Activated T-cell treated with anti-CD3 and anti-CD28 coated beads, Interleukin-2, amount 50 U/mL, for 1 hour (primary cell): Measurements from ENCODE around the gene C2CD4A.
A peak's percentile ranks its signal among the peaks of the same experiment; 100 is the strongest.
"Not testable (repeated sequence)": the region's sequence is repeated elsewhere in the genome, so short reads cannot be mapped to it uniquely, and the experiment has no call there.

ENCODE experiments used
- DNase-seq: peaks from one replicate; pipeline ENCODE4 v3.0.0-alpha.2; 2020

Gene C2CD4A, protein sequence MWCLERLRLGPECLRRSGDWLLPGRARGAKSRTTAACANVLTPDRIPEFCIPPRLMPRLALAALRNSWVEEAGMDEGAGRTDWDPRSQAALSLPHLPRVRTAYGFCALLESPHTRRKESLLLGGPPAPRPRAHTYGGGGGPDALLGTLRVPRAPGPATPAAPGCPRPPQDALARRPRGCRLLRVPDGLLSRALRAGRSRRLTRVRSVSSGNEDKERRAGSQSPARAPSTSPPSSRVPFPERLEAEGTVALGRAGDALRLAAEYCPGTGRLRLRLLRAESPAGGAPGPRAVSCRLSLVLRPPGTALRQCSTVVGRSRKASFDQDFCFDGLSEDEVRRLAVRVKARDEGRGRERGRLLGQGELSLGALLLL

GRCh38 chr15:62066663-62067447 is at the start of gene C2CD4A:
Gene C2CD4A (plus strand): TSS chr15:62066977. CDS start chr15:62067614, 637 bp downstream.
- DNase-seq: peak; percentile 69

DNA sequence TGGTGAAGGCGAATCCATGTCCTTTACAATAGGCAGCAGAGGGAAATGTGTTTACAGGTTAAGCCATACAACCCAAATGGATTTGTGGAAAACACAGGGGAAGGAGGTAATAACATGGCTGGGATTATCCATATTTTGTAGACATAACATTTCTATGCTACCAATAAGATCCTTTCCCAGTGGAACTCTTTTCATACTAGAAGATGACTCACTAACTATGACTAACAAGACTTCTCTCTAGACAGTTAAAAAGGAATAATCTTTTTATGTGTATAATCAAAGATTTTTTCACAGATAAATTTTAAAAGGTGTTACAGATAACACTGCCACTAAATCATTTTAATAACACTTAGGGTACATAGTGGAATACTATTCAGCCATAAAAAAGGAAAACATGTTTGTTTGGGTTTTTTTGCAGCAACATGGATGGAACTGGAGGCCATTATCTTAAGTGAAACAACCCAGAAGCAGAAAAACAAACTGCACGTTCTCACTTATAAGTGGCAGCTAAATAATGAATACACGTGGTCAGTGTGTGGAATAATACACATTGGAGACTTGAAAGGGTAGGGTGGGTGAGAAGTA is 46.1 kb upstream of the C2CD4A start:
- DNase-seq: no peak

DNA sequence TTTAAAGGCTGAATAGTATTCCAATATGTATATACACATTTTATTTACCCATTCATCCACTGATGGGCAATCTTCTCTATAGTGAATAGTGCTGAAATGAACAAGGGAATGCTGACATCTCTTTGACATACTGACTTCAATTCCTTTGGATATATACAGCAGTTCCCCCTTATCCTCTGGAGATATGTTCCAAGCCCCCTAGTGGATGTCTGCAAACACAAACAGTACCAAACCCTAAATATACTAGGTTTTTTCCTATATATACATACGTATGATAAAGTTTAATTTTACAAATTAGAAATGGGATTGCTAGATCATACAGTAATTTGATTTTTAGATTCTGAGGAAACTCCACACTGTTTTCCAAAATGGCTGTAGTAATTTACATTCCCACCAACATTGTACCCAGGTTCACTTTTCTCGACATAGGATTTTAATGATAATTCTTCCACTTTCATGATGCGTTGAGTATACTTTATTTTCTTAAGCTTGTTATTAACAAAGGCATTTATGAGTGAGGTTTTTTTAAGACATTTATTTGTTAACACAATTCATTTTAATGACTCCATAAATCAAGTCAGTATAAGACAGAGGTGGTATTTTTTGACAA is 44.7 kb upstream of the C2CD4A start:
- no peak for DNase-seq

DNA sequence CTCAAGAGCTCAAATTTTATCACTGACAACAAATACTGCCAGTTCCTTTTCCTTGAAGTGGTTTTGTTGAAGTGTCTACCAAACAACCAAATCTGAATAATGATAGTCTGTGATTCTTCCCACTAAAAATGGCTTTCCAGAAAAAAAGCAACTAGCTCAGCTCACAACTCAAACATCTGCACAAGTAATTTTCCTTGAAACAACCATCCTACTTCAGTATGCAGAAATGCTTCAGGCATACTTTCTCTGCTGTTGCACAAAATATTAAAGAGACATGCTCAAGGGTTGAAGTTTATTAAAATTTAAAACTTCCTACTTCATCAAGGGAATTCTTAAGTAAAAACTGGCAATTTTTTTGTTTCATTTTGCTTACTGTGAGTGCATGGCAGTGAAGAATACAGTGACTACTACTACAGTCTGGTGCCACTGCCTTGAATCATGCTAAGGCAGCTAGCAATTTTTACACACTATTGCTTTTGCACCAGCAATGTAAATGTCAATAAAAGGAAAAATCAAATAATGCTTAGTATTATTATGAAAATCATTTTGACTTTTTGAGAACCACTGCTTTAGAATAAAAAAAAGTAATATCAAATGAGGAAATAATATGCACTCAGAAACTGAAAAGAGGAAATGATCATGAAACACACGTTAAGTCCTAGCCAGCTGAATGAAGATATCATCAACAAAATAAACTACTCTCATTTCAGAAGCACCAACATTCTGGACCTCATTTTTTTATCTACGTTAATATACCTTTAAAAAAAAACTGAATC is 40.1 kb upstream of the C2CD4A start:
- no peak for DNase-seq

DNA sequence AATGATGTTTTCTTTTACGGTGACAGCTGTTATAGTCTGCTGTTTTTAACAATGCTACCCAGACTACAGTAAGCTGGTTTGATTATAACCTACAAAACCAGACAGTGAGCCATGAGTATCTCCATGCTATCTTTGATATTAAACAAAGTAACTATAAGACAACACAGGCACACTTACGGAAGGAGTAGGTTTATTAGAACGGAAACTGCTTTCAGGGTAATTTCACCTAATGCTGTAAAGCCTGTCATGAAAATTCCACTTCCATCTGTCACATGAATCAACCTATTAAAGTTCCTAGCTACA is 39.6 kb upstream of the C2CD4A start:
- no peak for DNase-seq

- DNase-seq: no peak
These were observed 38.9 kb upstream of the C2CD4A start for GRCh38 chr15:62027916-62028315.

DNA sequence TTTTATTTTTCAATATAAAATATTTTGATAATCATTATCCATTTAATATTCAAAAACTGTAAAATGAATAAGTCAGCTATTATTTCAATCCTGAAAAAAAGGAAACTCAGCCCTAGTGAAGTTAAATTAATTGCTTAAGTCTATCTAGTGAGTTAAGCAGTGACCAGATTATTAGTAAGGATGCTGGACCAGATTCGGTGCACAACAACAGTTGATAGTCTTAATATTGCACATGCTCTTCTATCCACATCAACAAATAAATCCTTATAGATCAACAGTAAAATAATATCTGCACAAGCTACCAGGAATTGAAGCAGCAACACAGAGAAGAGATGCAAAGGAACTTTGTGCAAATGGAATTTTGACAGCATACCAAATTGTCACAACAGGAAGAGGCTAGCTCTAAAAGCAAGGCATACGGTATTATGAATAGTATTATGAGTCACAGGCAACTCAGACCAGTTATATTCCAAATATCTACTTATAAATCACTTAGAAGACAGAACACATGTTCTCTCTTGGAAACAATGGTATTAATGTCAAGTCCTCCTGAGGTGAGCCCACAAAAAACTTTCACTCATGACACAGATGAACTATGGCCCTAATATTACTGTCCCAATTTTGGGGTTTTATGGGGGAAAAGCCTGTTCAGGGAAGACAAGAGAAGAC is 31.4 kb upstream of the C2CD4A start:
- DNase-seq: no peak

- DNase-seq: no peak
These were observed 20.6 kb upstream of the C2CD4A start for GRCh38 chr15:62046078-62046743.

- no peak for DNase-seq
These were observed 19.4 kb upstream of the C2CD4A start for GRCh38 chr15:62047282-62047827.

DNA sequence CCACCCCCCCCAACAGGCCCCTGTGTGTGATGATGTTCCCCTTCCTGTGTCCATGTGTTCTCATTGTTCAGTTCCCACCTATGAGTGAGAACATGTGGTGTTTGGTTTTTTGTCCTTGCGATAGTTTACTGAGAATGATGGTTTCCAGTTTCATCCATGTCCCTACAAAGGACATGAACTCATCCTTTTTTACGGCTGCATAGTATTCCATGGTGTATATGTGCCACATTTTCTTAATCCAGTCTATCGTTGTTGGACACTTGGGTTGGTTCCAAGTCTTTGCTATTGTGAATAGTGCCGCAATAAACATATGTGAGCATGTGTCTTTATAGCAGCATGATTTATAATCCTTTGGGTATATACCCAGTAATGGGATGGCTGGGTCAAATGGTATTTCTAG is 18.5 kb upstream of the C2CD4A start:
- not testable (repeated sequence) for DNase-seq

DNA sequence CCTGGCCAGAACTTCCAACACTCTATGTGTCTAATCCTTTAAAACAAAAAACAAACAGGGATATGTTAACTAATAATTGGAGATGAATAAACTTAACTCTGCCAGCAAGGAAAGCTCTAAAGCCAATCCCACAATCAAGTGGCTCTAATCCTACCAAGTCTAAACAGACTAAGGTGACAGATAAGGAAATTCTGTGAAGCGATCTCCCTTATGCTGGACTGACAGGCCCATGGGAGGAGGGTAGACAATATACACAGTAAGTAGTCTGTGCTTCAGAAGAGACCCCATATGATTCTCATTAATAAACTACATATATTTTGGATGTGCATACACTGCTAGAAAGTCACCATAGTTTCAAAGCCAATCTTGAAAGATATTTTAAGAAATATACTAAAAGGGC is 16.7 kb upstream of the C2CD4A start:
- DNase-seq: no peak

GRCh38 chr15:62051166-62051565 is 15.6 kb upstream of the C2CD4A start:
- DNase-seq: no peak

- no peak for DNase-seq
These were observed 14.1 kb upstream of the C2CD4A start for GRCh38 chr15:62052713-62053112.

DNA sequence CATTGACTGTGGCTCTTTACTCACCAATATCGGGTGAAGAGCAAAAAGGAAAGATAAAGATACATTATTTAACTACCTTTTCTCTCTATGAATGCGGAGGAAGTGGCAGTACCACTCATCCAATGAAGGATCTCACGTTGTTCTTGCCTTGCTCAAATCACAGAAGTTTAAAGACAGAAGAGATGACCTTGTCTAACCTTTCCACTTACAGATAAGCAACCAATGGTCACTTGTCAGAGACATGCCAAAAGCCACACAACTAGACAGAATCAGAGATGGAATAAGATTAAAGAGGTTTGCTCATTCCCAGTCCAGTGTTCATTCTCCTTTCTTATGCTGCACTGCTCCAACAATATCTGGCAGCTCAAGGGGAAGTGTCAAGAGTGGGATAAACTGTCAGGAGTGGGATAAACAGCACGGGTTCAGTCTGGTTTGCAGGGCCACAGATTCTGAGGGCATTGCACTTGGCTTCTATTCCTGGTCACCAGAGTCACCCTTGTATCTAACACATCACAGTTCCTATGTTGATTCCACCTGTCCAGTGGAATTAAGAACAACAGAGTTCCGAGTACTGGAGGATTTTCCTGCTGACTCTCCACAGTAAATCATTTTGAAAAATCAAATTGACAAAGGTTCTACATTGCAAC is 13.2 kb upstream of the C2CD4A start:
- DNase-seq: no peak

- DNase-seq: no peak
These were observed 11.8 kb upstream of the C2CD4A start for GRCh38 chr15:62054979-62055378.

DNA sequence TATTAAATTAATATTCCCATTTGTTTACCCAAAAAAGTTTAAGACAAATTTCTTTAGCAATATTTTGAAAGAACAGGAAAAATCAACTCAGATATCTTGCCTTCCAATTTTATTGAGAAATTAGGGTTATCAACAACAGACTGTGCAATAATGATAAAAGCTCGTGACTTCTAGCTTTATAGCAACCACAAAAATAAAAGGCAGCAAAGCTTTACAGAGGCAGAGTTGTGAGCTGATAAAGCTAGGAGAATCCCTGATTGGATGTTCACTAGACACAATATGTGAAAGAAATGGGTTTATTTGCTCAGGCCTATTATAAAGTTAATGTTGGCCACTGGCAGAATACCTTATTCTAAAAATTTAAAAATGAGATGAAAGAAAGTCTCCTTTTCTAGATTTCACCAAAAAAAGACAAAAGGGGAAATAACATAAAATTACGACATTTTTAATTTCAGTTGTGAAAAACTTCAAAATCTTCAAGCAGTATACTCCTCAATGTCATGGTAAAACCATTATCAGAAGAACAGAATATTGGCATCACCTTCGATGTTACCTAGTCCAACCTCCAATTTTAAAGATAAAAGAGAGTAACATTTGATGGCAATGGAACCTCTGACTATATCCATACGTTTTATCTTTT is 9.3 kb upstream of the C2CD4A start:
- no peak for DNase-seq

DNA sequence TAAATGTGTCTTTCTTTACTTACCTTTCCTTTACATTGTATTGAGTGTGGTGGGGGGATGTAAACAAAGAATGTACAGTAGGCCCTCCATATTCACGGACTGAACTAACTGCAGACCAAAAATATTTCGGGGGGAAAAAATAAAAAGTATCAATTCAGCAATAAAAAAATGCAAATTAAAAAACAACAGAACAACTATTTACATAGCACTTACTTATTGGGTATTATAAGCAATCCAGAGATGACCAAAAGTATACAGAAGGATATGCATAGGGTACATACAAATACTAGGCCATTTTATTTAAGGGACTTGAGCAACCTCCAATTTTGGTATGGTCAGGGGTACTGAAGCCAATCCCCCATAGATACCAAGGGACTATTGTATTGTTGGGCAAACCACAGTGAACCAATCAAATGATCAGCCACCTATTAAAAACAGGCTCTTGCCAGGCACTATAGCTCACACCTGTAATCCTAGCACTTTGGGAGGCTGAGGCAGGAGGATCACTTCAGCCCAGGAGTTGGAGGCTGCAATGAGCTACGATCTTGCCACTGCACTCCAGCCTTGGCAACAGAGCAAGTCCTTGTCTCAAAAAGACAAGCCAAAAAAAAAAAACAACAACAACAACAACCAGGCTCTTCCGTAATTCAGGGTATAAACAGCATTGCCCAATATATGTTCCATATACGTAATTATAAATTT is 8.3 kb upstream of the C2CD4A start:
- DNase-seq: no peak

- DNase-seq: no peak
These were observed 7.5 kb upstream of the C2CD4A start for GRCh38 chr15:62059108-62059815.

- DNase-seq: peak; percentile 62
These were observed 7.0 kb upstream of the C2CD4A start for GRCh38 chr15:62059816-62060112.
